GM12892 (cell line): Measurements from ENCODE around the gene PRR33.
A peak's percentile ranks its signal among the peaks of the same experiment; 100 is the strongest.

ENCODE experiments used
- DNase-seq: peaks from one replicate; pipeline ENCODE4 v3.0.0; 2011; ENCODE audit not compliant: insufficient read length
- FAIRE-seq: peaks from 2 replicates; lab custom pipeline; 2011; peaks lifted over from hg19 to GRCh38; lab: Jason Lieb, UNC
- POLR2A ChIP-seq: IDR thresholded peaks from 2 replicates; pipeline ENCODE4 v1.6.1; 2011; ENCODE audit warnings: low read depth, low read length, control low read depth
- POLR2AphosphoS5 ChIP-seq: IDR thresholded peaks from 2 replicates; pipeline ENCODE4 v1.6.1; 2011; ENCODE audit warnings: low read depth, low read length, control low read depth
- TAF1 ChIP-seq: IDR thresholded peaks from 2 replicates; pipeline ENCODE4 v1.6.1; 2011; ENCODE audit warnings: low read depth, mild to moderate bottlenecking, control low read depth, low read length, borderline replicate concordance

The PRR33 gene

DNA sequence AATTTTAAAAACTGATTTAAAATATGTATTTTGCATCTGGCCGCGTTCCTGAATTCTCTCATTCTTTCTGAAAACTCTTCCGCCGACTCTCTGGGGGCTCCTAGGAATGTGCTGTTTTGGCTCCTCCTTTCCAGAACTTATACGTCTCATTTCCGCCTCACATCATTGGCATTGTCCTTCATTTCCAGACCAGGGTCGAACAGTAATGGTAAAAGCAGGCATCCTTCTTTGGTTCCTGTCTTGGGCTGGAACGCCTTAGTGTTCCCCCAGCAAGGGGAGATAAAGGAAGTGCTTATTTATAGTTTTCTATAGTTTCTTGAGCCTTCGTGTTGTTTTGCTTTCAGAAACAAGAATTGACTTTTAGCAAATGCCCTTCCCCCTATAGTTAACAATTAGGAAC, 16.9 kb upstream of the PRR33 start:
- TF ChIP-seq POLR2A, result no peak
- FAIRE-seq, result no peak
- DNase-seq, result no peak

DNA sequence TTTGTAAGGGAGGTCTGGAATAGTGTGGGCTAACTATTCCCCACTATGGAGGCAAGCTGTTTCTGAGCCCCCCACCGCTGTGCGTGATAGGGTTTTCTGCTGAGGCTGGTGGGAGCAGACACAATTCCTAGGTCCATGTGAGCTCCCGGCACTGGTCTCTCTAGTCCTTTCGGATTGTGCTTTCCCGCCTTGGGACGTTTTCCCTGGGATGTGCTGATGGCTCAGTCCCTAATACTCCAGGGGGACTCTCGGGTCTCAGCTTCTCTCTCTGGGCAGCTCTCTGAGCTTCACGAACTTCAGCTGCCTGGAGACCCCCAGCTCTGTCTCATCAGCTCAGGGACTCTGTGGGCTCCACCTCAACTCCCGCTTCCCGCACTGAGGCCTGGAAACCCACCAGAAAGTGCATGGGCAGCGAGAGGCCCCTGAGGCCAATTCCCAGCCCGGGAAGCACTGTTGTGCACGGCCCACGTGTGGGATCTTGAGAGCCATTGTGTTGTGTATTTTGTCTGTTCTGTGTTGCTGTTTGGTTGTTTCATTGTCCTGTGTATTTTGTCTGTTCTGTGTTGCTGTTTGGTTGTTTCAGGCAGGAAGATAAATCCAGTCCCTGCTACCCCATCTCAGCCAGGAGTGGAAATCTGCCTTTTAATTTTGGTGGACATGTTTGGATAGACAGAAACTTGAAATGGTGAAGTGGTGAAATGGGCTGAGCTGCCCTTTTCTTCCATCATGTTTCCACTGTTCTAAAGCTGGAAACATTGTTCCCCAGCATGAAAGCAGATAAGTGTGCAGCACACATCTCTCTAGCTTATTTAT, 15.1 kb upstream of the PRR33 start:
- no peak for DNase-seq
- no peak for FAIRE-seq
- TF ChIP-seq POLR2A (no peak), TAF1 (no peak), POLR2AphosphoS5 (no peak)

DNA sequence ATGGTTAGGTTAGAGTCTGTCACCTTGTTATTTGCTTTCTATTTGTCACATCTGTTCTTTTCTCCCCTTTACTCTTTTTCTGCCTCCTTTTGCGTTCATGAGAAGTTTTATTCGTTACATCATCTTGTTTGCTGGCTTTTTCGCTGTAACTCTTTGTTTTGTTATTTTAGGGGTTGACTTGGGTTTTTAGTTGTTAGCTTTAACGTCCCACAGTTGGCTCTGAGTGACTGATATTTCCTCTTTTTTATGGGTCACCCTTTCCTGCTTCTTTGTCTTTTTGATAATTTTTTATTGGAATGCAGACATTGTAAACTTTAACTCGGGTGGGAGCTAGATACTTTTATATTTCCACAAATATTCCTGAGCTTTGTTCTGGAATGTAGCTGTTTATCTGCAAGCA, 14.5 kb upstream of the PRR33 start:
- TF ChIP-seq TAF1, result no peak
- FAIRE-seq, result no peak
- no peak for DNase-seq

DNA sequence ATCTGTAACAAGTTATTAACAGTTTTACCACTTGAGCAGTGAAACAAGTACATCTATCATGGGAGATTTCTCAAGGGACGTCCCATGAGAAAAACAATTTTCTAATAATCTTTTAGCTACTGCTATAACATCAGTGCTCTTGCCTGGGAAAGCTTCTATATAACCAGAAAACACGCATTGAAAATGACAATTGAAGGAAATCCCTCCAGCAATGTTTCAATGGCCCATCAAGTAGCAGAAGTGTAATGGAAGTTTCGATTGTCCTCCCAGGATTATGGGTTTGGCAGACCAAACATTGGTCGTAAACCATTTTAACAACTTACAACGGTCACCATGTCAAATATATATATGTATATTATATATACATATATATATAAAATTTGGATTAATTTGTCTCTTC, 8.0 kb upstream of the PRR33 start:
- DNase-seq, result no peak
- no peak for FAIRE-seq
- TF ChIP-seq POLR2AphosphoS5 (no peak), TAF1 (no peak), POLR2A (no peak)

DNA sequence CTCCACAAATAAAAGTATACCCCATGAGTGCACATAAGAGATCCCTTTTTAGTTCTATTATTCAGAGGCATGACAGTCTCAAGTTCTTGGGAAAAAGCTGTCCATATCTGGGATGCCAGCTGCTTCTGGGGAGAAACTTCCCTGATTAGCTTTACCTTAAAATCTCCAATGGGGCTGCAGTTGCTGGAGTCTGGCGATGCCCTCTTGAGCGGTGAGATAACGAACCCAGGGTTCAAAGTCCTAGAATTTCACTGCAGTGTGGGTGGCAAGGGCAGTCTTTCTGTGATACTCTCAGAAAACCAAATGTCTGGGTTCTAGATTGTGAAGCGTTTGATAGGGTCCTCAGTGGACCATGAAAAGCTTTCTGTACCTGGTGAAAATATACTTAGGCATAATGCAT, 7.4 kb upstream of the PRR33 start:
- FAIRE-seq (no peak), DNase-seq (no peak)
- TF ChIP-seq POLR2AphosphoS5 (no peak), POLR2A (no peak), TAF1 (no peak)

DNA sequence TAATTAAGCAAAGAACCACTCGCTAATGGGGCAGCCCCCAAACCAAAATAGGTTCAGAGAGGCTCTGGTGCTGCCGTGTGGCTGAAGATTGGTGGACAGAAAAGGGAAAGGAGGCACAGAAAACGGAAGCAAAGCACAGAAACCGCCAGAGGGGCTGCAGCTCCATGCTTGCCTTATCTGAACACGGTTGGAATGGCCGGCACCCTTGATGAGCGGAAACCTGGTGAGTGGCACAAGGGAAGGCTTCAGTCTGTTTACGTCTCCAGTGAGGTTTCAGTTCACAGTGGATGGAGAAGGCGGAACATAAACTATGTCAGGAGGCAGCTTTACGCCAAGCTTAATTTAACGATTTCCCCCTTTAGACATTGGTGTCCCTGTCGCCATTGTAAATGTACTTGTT, 5.2 kb upstream of the PRR33 start:
- TF ChIP-seq POLR2AphosphoS5 (no peak), POLR2A (peak; percentile 63; the same call in 1 of the 2 replicates)
- peak; percentile 33 for DNase-seq
- FAIRE-seq, result peak; percentile 86

DNA sequence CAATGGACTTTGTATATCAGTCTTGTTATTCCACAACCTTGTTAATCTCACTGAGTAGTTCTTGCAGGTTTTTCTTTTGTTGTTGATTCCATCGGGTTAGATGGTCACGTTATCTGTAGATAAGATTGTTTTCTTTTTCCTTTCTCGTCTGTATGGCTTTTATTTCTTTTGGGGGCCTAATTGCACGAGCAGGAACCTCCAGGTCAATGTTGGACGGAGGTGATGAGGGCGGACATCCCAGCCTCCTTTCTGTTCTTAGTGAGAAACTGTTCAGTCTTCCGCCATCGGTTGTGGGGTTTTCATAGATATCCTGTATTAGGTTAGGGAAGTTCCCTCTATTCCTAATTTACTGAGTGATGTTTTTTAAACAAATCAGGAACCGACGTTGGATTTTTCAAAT, 4.8 kb upstream of the PRR33 start:
- no peak for DNase-seq
- no peak for FAIRE-seq
- TF ChIP-seq POLR2A, result no peak
- TF ChIP-seq POLR2AphosphoS5, result no peak
- TF ChIP-seq TAF1, result no peak

DNA sequence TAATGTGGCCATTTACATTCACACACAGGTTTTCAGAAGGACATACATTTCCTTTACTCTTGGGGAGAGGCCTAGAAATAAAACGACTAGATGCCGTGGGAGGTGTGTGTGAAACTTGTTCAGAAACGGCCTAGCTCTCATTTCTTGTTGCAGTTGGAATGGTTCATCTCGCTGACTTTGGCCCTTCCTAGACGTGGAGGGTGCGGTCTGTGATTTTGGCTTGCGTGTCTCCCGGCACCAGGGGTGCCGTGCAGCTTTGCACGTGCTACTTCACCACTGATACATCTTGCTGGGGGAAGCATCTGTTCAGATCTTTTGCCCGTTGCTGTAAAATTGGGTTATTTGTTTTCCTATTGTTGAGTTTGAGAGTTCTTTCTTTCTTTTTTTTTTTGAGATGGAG, 3.1 kb upstream of the PRR33 start:
- TF ChIP-seq POLR2AphosphoS5 (no peak), TAF1 (no peak), POLR2A (no peak)
- DNase-seq (no peak), FAIRE-seq (peak; percentile 48)

DNA sequence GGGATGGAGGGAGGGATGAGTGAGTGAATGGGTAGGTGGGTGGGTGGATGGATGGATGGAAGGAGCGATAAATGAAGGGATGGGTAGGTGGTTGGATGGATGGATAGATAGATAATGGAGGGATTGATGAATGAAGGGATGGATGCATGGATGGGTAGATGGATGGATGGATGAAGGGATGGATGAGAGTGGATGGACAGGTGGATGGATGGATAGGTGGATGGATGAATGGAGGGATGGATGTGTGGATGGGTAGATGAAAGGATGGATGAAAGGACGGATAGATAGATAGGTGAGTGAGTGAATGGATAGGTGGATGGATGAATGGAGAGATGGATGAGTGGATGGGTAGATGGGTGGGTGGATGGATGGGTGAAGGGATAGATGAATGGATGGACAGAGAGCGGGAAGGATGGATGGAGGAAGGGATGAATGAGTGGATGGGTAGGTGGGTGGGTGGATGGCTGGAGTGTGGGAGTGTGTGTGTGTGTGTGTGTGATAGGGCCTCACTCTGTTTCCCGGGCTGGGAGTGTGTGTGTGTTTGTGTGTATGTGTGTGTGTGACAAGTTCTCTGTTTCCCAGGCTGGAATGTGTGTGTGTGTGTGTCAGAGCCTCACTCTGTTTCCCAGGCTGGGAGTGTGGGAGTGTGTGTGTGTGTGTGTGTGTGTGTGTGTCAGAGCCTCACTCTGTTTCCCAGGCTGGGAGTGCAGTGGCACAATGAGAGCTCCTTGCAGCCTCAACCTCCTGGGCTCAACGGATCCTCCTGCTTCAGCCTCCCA, 2.1 kb upstream of the PRR33 start:
- TF ChIP-seq POLR2A (no peak; the same call in 1 of the 2 replicates), POLR2AphosphoS5 (no peak), TAF1 (no peak)
- DNase-seq, result no peak
- FAIRE-seq, result no peak

DNA sequence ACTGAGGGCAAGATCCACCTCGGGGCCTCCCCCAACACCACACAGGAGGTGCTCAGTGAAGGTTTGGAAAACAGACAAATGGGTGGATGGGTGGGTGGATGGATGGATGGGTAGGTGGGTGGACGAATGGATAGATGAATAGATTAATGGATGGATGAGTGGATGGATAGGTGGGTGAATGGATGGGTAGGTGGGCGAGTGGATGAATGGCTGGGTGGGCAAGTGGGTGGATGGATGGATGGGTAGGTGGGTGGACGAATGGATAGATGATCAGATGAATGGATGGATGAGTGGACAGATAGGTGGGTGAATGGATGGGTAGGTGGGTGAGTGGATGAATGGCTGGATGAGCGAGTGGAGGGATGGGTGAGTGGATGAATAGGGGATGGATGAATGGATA, 863 bp upstream of the PRR33 start:
- no peak for TF ChIP-seq POLR2AphosphoS5
- no peak for TF ChIP-seq POLR2A
- no peak for TF ChIP-seq TAF1
- FAIRE-seq (peak; percentile 24), DNase-seq (no peak)

DNA sequence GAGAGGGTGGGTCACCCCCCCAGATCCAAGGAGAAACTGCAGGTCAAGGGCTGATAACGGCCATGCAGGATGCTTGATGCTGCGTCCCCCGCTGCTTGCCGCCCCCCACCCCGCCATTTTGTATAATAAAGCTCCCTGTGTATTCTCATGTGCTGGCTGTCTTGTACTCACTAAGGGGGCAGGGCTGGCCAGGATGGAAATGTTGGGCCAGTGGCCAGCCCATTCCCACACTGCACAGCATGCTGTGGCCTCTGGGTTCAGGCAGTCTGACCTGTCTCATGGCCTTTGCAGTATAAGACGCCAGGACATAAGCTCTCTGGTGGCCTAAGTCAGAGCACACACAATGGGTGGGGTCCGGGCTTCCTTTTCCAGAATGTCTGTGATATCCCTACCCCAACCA, 421 bp upstream of the PRR33 start:
- TF ChIP-seq TAF1, result no peak
- DNase-seq, result no peak
- FAIRE-seq, result no peak

DNA sequence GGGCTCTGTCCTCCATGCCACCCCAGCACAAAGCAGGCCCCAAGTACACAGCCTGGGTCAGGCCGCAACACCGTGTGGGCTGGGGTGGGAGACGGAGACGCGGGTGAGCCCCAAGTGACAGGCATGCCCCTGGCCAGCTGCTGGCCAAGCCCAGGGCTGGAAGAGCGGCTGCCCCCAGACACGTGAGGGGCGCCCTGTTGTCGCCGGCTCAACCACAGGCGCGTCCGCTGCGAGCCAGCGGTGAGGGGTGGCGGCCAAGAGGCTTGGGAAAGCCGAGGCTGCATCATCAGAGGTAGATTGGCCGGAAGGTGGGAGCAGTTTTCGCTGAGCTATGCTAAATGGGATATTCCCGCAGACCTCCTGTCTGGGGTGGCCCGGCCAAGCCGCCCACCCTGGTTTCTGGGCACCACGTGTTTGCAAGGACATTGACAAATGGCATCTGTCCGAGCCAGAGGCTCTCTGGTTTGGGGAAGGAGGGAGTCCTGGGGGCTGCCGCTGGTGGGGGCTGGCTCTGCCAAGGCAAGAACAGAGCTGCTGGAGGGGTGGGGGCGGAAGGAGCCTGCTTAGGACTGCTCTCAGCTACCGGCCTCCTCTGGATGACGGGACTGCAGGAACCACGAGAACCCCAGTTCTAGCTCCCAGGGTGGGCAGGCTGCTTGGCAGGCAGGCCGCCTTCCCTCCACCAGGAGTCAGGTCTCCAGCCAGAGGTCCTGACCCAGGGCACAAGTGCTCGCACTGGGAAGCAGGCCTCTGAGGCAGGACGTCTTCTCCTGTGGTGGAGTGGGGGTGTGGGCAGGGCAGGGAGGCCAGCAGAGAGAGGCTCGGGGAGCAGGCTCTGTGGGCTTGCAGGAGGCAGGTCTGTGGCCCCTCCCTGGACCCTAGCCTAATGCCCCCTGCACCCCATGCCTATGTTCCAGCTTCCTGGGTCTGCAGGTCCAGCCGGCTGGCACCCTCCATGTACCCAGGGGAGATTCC, 552 bp downstream of the PRR33 start:
- DNase-seq (peak; percentile 32), FAIRE-seq (no peak)
- TF ChIP-seq POLR2AphosphoS5 (peak; percentile 52), POLR2A (peak; percentile 40), TAF1 (no peak)
